Measurements from ENCODE around the gene CORO1C.

CORO1C gene

DNA sequence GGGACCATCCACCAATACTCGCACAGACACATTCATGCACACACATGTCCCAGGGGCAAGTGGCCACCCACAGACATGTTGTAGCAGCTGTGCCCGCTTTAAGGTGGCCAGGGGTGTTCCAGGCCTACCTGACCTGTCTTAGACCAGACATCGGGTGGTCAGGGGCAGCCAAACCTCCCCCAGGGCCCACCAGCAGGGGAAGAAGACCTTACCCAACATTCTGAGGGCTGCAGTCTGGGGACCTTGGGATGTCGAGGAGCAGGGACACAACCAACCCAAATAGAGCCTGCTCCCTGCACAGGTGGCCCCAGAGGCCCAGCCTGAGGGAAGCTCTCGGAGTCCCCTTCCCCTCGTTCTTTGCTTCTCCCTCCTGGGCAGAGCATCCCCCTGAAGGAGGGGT lies 131.8 kb downstream of the CORO1C start:
- H3K36me3 ChIP-seq (ENCODE audit: control insufficient read depth, insufficient read depth, low read length), result no peaks in the 10 kb centered on the region
- H3K4me1 ChIP-seq, result peaks cover 2% of the 10 kb centered on the region
- no peak overlapping the region for H3K4me2 ChIP-seq (ENCODE audit: low read length)
- H3K9ac ChIP-seq, result no peak overlapping the region
- TF ChIP-seq, protein P1, sequence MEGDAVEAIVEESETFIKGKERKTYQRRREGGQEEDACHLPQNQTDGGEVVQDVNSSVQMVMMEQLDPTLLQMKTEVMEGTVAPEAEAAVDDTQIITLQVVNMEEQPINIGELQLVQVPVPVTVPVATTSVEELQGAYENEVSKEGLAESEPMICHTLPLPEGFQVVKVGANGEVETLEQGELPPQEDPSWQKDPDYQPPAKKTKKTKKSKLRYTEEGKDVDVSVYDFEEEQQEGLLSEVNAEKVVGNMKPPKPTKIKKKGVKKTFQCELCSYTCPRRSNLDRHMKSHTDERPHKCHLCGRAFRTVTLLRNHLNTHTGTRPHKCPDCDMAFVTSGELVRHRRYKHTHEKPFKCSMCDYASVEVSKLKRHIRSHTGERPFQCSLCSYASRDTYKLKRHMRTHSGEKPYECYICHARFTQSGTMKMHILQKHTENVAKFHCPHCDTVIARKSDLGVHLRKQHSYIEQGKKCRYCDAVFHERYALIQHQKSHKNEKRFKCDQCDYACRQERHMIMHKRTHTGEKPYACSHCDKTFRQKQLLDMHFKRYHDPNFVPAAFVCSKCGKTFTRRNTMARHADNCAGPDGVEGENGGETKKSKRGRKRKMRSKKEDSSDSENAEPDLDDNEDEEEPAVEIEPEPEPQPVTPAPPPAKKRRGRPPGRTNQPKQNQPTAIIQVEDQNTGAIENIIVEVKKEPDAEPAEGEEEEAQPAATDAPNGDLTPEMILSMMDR (IDR thresholded peaks at IDR 0.05), result no peak
- no peak overlapping the region for H3K4me3 ChIP-seq (ENCODE audit: low read depth, low read length)
- no peaks in the 10 kb centered on the region for H3K27me3 ChIP-seq (ENCODE audit: control insufficient read depth, insufficient read depth, low read length)
- H3K79me2 ChIP-seq, result no peaks in the 10 kb centered on the region
- no peaks in the 10 kb centered on the region for H3K9me3 ChIP-seq (ENCODE audit: control insufficient read depth, low read length)
- no peak overlapping the region for H3K27ac ChIP-seq
- no peak overlapping the region for H2AFZ ChIP-seq

DNA sequence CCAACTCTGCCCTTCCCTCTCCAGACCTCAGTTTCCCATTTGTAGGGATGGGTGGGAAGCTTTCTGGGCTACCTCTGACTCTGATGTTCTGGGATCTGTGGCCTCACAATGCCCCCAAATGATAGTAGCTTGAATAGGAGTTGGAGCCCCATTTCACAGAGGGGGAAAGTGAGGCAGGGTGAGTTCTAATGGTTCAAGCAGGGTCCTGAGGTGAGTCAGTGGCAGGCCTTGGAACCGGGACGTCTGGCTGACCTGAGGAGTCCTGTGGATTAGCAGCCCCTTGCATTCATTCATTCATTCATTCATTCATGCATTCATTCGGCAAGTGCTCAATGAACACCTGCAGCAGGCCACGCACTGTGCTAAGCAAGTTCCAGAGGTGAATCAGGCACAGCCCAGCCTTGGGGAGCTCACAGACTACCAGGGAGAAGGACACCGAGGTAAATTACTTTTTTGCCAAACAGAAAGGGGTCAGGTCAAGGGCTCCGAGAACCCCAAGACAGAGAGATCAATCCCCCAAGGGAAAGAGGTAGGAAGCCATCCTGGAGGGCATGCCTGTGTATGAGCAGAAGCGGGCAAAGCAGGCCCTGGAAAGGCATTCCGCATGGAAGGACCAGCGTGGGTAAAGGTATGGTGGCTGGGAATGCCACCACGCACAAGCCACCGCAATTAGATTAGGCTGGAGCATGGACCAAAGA lies 132.6 kb downstream of the CORO1C start:
- no peaks in the 10 kb centered on the region for H3K79me2 ChIP-seq
- H3K27me3 ChIP-seq (ENCODE audit: control insufficient read depth, insufficient read depth, low read length), result no peaks in the 10 kb centered on the region
- H3K4me3 ChIP-seq (ENCODE audit: low read depth, low read length), result no peak overlapping the region
- no peak overlapping the region for H3K4me2 ChIP-seq (ENCODE audit: low read length)
- H3K4me1 ChIP-seq, result no peaks in the 10 kb centered on the region
- TF ChIP-seq, protein P1 (IDR thresholded peaks at IDR 0.05), result no peak
- no peak overlapping the region for H2AFZ ChIP-seq
- no peaks in the 10 kb centered on the region for H3K36me3 ChIP-seq (ENCODE audit: control insufficient read depth, insufficient read depth, low read length)
- no peak overlapping the region for H3K27ac ChIP-seq
- H3K9me3 ChIP-seq (ENCODE audit: control insufficient read depth, low read length), result no peaks in the 10 kb centered on the region
- no peak overlapping the region for H3K9ac ChIP-seq

DNA sequence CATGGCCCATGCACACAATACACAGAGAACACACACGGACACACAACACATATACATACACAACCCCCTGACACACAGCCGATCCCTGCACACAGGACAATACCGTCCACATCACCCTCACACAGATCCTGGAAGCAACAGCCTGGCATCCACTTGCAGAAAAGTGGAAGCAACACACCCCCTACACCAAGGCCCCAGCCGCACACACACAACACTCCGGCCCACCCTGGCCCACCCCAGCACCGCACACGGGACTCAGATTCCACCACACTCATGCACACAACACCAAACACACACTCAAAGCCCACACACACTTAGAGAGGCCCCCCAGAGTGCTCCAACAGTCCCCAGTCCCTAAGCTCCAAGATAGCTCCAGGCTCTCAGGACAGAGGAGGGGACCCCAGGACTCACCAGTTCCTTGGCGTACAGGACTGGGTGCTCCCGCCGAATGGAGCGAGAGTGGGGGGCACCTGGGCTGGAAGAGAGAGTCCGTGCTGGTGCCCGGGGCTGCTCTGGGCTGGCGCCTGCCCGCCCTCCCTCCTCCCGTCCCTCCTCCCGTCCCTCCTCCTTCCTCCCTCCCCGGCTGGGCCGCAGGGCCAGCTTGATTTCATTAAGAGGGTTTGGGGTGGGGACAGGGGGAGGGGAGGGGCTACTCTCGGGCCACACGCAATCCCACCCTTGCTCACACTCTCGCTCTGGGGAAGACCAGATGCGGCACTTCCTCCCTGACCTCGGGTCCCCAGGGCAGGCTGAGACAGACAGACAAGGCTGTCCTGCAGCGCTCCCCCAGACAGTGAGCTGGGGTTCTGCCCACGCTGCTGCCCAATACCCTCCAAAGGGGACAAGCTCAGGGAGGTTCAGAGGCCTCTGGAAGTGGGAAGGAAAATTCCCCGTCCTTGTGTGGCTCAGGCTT lies 133.5 kb downstream of the CORO1C start, which contains the start of gene TMEM119:
Gene TMEM119, minus strand, starts transcription at position 526 of the 913 bp plus-strand sequence. CDS start 5,701 bp downstream, outside the sequence.
- no peak within 1 kb of the TSS for H3K4me3 ChIP-seq (ENCODE audit: low read depth, low read length)

DNA sequence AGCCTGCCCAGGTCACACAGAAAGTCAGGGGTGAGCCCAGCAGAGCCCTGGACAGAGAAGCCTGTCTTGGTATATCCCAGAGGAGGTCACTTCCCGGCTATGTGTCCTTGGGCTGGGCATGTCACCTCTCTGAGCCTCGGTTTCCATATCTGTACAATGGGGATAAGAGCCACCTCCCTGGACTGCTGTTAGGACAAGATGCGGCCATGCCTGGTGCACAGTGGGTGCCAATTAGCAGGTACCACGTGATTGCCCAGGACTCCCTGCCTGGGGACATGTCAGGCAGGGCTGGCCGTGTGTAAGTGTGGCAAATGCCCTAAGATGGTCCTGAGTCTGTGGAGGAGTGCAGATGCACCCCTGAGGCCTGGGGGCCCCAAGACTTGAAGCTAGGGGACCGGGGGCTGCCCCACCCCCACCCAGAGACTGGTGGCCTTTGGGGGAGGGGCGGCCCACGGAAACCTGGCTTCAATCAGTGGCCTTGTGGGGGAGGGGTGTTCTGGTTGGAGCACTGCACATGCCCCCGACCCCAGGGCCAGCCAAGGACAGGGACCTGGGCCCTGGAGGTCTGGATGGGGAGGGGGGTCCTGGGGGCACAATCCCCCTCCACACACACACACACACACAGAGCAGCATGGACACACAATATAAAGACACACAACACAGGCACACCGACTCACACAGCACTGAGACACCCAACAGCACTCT lies 134.3 kb downstream of the CORO1C start:
- Histone ChIP-seq H3K9ac (no peak overlapping the region), H3K27ac (no peak overlapping the region), H3K4me1 (no peaks in the 10 kb centered on the region), H3K4me3 (ENCODE audit: low read depth, low read length) (no peak overlapping the region), H3K36me3 (ENCODE audit: control insufficient read depth, insufficient read depth, low read length) (no peaks in the 10 kb centered on the region), H3K27me3 (ENCODE audit: control insufficient read depth, insufficient read depth, low read length) (no peaks in the 10 kb centered on the region), H2AFZ (no peak overlapping the region), H3K79me2 (no peaks in the 10 kb centered on the region), H3K9me3 (ENCODE audit: control insufficient read depth, low read length) (no peaks in the 10 kb centered on the region), H3K4me2 (ENCODE audit: low read length) (no peak overlapping the region)
- TF ChIP-seq, protein P1 (IDR thresholded peaks at IDR 0.05), result no peak

More for the DNA sequence above, 133.5 kb downstream of the CORO1C start, which contains the start of gene TMEM119:
- no peaks in the 10 kb centered on the region for H3K9me3 ChIP-seq (ENCODE audit: control insufficient read depth, low read length)
- no peak within 1 kb of the TSS for H3K9ac ChIP-seq
- H3K27ac ChIP-seq, result no peak within 1 kb of the TSS
- H3K36me3 ChIP-seq (ENCODE audit: control insufficient read depth, insufficient read depth, low read length), result no peaks in the 10 kb centered on the region
- no peaks in the 10 kb centered on the region for H3K4me1 ChIP-seq
- H3K27me3 ChIP-seq (ENCODE audit: control insufficient read depth, insufficient read depth, low read length), result no peaks in the 10 kb centered on the region
- H3K79me2 ChIP-seq, result no peaks in the 10 kb centered on the region
- TF ChIP-seq, protein P1 (IDR thresholded peaks at IDR 0.05), result no peak
- no peak within 1 kb of the TSS for H3K4me2 ChIP-seq (ENCODE audit: low read length)
- H2AFZ ChIP-seq, result no peak within 1 kb of the TSS

Data from parathyroid adenoma (tissue), 2 donors.